Right renal cortex interstitium (tissue), 3 donors: Measurements from ENCODE around the gene LRRK1. TPM values are rescaled to one million over a fixed set of nuclear protein-coding genes. Genes with fewer than 3 reads are reported as not detected.

Source experiments
- DNase-seq, 3 donors: peaks; one replicate each; pipeline ENCODE4 v3.0.0-alpha.2; 2013; ENCODE audit warnings: low read depth in 3 of 3, low spot score in 2 of 3
- polyA plus RNA-seq, 3 donors: library from polyadenylated mRNA; unstranded; fragments of 120-200 nt; gene quantifications; one replicate each; pipeline ENCODE4 v1.2.1, GENCODE V29; 2013; ENCODE audit not compliant: insufficient read length in 3 of 3

Gene LRRK1
- polyA plus RNA-seq, 3 donors: 1.7 to 3.6 (median 3.1) TPM

DNA sequence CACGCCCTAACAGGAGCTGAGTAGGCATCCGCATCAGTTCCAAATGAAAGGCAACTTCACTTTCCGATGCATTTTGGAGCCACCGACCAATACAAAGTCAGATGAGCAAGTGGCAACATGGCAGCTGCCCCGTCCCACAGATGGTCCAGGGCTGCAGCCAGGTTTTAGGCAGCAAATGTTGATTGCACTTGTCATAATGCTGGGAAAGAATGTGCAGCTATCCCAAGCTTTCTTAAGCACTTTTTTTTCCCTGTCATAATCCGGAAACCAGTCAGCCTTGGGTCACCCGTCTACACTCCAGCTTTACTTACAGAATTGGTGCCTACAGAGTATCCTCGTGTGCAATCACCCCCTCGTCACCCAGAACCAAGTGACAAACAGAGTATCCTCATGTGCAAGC lies 185.0 kb downstream of the LRRK1 start:
- DNase-seq: no peak

DNA sequence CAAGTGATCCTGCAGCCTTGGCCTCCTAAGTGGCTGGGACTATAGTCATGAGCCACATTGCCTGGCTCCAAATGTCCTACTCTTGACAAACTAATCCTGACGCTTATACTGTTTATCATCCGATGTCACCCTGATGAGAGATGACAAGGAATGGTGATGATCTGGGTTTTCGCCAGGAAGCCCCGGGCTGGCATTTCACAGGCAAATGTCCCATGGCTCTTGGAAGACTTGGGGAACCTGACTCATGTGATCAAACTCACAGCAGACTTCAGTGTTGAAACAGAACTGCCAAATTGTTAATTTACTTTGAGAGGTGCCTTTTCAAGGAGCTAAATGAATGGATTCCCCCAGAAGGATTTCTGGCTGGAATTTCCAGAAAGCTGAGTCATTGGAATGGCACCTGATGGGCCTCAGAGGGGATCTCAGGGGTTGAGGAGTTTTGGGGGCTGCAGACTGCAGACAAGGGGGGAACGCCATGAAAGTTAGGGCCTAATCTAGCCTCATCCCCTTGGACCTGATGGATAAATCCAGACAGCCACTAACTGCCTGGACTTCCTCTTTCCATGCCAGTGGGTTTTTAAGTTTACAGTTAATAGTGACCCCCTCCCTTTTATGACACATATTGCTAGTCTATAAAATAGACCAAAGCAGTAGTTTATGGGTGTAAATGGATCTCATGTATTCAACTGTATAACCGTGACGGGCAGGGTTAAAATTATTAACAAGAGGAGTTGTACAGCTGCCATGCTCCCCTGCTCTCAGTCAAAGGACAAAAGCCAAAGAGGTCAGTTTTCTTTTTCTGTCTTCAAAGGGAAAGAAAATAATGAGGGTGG lies 186.1 kb downstream of the LRRK1 start:
- DNase-seq: no peak

DNA sequence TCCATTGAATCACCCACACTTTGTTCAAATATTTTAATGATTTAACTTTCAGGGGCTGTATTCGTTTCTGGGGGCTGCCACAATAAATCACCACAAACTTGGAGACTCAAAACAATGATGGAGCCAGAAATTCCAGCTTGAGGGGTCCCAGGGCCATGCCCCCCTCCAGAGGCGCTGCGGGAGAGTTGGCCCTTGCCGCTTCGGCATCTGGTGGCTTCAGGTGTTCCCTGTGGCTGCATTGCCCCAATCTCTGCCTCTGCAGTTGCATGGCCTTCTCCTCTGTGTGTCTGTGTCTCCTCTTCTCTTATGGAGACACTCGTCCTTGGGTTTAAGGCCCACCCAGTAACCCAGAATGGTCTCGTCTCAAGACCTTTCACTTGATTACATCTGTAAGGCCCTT lies 187.9 kb downstream of the LRRK1 start:
- DNase-seq: no peak

GRCh38 chr15:101107625-101108460 lies 188.7 kb downstream of the LRRK1 start:
- DNase-seq: no peak

DNA sequence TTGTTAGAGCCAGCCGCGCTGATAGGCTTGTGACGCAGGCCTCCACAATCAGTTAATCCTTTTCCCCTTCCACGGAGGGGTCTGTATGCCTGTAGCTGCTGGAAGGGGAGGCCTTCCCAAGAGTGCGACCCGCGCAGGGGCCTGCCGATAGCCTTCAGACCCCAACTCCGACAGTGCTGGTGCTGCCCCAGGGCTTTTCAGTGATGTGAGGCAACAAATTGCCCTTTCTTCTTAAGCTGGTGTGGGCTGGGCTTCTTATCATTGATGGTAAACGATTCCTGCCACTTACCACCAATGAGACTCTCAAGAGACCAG lies 189.3 kb downstream of the LRRK1 start:
- DNase-seq: no peak

DNA sequence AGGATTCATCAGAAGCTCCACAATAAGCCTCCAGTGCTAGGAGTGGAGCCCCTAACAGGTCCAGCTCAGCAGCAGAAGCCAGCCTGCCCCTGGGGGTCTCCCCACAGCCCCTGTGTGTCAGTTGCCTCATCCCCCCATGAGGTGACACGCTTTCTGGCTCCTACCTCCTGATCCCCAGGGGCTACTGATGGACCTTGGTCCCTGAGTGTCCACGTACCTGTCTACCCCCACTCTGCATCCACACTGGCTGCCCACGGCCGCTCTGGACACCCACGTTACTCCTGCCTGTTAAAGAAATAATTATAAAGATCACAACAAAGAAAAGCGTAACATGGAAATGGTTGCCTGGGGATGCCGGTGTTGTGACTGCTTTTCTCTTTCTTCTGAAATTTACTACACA lies 189.6 kb downstream of the LRRK1 start:
- DNase-seq: no peak

DNA sequence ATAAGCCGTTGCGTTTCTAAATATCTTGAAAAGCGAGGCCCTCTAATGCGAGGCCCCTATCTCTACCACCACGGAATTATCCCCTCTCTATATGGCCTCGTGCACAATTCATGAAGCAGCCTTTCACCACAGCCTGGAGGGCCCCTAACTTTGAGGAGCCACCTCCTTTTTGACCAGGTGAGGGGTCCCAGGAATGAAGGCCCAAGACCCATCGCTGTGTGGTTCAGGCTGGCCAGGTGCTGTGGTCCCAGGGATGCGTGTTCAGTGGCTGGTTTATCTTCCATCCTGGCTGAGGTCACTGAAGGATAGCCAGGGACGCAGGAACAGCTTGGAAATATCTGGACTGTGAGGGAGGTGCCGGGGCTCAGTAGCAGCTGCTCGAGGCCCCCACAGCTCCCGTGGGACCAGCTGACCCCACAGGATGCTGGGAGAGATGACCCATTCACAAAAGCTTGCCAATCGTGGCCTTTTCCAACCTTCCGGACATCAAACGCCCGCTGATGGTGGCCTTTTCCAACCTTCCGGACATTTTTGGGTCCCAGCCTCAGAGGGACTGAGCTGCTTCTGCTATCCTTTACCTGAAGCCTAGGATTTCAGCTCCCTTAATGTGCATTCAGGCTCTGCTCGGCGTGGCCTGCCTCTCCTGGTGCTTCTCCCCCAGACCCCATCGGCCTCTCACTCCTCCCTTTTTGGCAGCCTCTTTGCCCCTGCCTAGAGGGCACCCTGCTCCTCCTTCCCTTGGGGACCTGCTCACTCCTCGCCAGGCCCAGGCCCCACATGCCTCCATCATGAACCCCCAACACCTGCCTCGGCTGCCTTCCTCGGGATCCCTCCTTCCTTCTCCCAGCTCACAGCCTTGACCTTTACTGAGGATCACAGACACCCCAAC lies 191.8 kb downstream of the LRRK1 start:
- DNase-seq: no peak

DNA sequence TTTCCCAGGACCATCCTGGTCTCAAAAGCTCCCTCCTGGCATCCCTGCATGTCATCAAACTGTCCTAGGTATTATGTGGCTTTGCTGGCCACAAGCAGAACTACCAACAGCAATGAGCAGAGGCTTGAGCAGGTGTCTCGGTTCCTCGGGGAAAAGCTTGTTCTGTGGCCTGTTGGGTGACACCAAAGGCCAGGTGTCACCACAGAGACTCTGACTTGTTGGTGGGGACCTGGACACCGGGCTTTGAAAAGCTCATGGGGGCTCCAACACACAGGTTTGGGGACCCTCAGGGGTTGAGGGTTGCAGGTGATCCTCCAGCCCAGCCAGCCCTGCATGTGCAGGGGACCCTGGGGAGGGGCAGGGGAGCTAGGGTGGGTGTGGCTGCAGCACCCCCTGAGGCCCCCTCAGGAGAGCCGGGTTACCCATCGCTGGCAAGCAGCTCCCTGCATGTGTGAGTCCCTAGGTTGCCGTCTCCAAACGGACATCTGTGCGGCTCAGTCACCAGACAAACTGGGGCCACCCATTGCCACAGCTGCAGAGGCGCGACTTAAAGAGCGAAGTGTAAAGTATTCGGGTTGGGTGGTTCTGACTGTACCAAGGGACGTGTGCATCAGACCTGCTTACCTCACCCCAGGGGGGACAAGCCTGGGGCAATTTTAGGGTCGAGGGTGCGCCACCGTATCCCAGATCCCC lies 192.6 kb downstream of the LRRK1 start:
- no peak for DNase-seq

GRCh38 chr15:101112336-101113113 lies 193.4 kb downstream of the LRRK1 start:
- no peak for DNase-seq

- DNase-seq: no peak
Measured at GRCh38 chr15:101113114-101114005, 194.2 kb downstream of the LRRK1 start.

DNA sequence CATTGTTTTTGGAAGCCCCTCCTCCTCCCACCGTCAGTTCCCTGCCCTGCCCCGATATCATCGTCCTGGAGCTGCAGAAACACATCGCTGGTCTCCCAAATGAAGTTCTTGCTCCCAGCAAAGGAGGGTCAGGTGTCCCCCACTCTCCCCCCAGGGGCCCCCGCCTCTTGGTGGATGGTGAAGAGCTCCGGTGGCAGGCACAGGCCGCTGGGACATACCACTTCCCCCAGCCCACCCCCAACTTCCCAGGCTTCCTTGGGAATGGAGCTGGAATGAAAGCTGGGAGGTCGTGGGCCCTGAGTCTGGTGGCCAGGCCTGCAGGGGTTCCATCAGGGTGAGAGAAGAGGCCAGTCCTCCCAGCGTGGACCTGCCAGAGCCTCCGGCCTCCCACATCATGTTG lies 195.0 kb downstream of the LRRK1 start:
- no peak for DNase-seq

DNA sequence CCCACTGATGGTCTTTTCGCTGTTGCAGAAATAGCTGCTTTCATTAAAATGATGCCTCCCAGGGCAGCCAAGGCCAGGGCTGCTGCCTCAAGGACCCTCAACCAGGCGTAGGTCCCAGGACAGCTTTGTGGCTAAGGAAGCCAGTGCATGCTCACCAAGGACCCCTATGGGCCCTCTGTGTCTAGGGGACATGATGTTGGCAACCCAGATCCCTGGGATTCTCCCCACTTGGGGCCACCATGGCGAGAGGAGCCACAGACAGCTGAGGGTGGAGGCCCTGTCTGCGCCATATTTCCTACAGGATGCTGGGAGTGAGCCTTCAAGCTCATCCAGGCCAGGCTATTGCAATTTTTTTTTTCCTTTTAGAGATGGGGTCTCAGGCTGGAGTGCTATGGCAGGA lies 195.5 kb downstream of the LRRK1 start:
- DNase-seq: no peak

DNA sequence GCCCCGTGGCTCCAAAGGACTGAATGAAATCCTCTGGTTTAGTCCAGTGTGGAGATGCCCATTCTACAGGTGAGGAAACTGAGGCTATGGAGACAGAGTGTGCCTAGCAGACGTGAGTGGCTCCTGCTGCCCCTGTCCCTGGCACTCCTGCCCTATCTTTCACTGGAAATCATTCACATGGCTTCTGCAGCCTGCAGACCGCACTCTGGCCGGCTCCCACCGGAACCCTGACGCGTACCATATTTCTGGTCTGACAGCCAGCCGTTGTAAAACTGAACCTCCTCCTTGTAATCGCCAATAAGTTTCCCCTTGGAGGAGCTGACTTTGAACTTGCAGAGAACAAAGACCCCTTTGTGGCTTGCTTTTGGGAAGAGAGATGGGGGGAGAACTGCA lies 196.2 kb downstream of the LRRK1 start:
- no peak for DNase-seq

- peak in 1 of 3 donors; percentile 38 for DNase-seq
Measured at GRCh38 chr15:101115786-101116680, 196.9 kb downstream of the LRRK1 start.

DNA sequence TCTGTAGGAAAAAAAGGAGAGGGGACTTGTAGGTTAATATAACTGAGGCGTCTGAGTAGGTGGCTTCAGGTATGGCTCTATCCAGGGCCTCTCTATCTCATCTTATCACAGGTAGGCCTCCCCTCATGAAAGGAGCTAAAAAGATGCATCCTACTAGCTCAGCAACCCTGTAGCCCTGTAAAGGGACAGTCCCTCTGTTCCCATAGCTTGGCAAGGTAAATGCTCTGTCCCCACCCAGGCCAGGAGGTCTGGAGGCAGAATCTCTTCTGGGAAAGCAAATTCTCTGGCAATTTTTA lies 197.5 kb downstream of the LRRK1 start:
- no peak for DNase-seq

DNA sequence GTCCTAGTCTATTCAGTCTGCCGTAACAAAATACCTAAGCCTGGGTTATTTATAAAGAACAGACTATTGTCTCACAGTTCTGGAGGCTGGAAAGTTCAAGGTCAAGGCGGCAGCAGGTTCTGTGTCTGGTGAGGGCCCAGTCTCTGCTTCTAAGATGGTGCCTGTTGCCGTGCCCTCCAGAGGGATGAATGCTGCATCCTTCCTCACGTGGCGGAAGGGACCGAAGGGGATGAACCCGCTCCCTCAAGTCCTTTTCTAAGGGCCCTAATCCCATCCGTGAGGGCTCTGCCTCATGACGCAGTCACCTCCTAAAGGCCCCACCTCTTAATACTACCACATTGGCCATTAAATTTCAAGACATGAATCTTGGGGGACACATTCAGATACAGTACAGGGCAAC lies 199.0 kb downstream of the LRRK1 start:
- no peak for DNase-seq

- DNase-seq: no peak
Measured at GRCh38 chr15:101118615-101119014, 199.5 kb downstream of the LRRK1 start.

- DNase-seq: no peak
Measured at GRCh38 chr15:101119181-101119580, 200.0 kb downstream of the LRRK1 start.
